H1 (cell line): ENCODE results near the gene ZSWIM7. TPM values are rescaled to one million over a fixed set of nuclear protein-coding genes. Genes with fewer than 3 reads are reported as not detected.

Experiments
- EZH2 ChIP-seq: fragments of 200-600 bp; sonication (generic); IDR thresholded peaks from 2 replicates; pipeline ENCODE4 v1.7.1; 2012; ENCODE audit warnings: low read depth, mild to moderate bottlenecking, moderate library complexity, low read length, inconsistent platforms; ENCODE audit not compliant: severe bottlenecking
- JUN ChIP-seq: IDR thresholded peaks from 2 replicates; pipeline ENCODE4 v1.6.1; 2011; ENCODE audit warnings: low read depth, mild to moderate bottlenecking, improper control_type of control experiment, low read length
- RFX5 ChIP-seq: IDR thresholded peaks from 2 replicates; pipeline ENCODE4 v1.6.1; 2011; ENCODE audit warnings: low read depth, low read length, improper control_type of control experiment, borderline replicate concordance
- SIN3A ChIP-seq, 2 experiments: IDR thresholded peaks in 1 of 2; conservative IDR thresholded peaks in 1 of 2; 2 replicates each; pipeline ENCODE4 v1.6.1; 2011 to 2012; ENCODE audit warnings: low read length in 2 of 2, improper control_type of control experiment in 1 of 2, low read depth in 1 of 2, mild to moderate bottlenecking in 1 of 2
- SP2 ChIP-seq: IDR thresholded peaks from 2 replicates; pipeline ENCODE4 v1.6.1; 2012; ENCODE audit warnings: mild to moderate bottlenecking, low read length, inconsistent platforms
- TAF1 ChIP-seq: IDR thresholded peaks from 2 replicates; pipeline ENCODE4 v1.6.1; 2011; ENCODE audit warnings: mild to moderate bottlenecking, low read depth, low read length
- TAF7 ChIP-seq: optimal IDR thresholded peaks from 2 replicates; pipeline ENCODE3; 2011; ENCODE audit warnings: low read depth, mild to moderate bottlenecking, inconsistent platforms, low read length, moderate library complexity, borderline replicate concordance
- TEAD4 ChIP-seq: IDR thresholded peaks from 2 replicates; pipeline ENCODE4 v1.6.1; 2012; ENCODE audit warnings: low read depth, low read length, inconsistent platforms, mixed read lengths
- polyA plus RNA-seq, 7 experiments: library from polyadenylated mRNA; depleted of rRNA in 3 of 7; stranded (reverse) in 5 of 7; unstranded in 2 of 7; fragments of >200 nt in 5 of 7; fragments of 200-250 nt in 2 of 7; gene quantifications; 1 replicate in 5 of 7; 2 replicates in 1 of 7; 4 replicates in 1 of 7; pipeline versions ENCODE4 v1.2.1 to v1.2.3, GENCODE V29; 2011 to 2013; ENCODE audit warnings: missing spikeins in 2 of 7, mixed read lengths in 2 of 7
- total RNA-seq: library from RNA; stranded (reverse); fragmentation: NEBNext Ultra II Directional; extraction: Animal tissue kit (Norgen Biotek cat#: 25700); gene quantifications from 2 replicates; pipeline ENCODE4 v1.2.1, GENCODE V29; 2021
- TF ChIP-seq, protein P1 (sequence below): fragments of 300-600 bp; sonication (generic); IDR thresholded peaks from 2 replicates; pipeline ENCODE4 v1.7.1; 2012; ENCODE audit warnings: low read length, moderate library complexity, mild to moderate bottlenecking, inconsistent platforms; ENCODE audit not compliant: insufficient replicate concordance
- TF ChIP-seq, protein P2 (sequence below): IDR thresholded peaks from 2 replicates; pipeline ENCODE4 v1.6.1; 2012; ENCODE audit warnings: low read length, inconsistent platforms

The ZSWIM7 gene
- total and polyA plus RNA-seq, 2 of the 8 experiments (the other 6 are each of a cell fraction or from before 2014, with no cell fraction given) = 39.3 to 57.7 TPM

DNA sequence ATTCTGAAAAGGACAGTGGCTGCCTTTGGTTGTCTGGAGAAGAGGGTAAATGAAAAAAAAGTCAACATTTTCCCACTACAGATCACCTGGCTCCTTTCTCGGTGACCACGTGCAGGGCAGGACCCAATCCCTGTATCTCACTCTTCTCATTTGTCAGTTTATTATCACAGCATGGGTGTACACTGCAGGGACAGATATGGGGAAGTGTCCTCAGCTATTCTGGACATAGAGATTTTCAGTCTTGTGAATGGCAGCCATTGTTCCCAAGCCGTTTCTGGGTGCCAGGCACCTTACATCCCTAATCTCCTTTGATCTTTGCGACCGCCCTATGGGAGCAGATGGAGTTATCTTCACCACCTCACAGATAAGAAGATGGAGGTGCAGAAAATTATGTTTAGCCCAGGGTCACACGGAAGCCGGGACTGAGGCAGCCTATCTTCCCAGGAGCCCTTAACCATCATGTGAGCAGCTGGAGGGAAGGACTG is 47.4 kb downstream of the ZSWIM7 start (continued):
- TF ChIP-seq, protein P1, sequence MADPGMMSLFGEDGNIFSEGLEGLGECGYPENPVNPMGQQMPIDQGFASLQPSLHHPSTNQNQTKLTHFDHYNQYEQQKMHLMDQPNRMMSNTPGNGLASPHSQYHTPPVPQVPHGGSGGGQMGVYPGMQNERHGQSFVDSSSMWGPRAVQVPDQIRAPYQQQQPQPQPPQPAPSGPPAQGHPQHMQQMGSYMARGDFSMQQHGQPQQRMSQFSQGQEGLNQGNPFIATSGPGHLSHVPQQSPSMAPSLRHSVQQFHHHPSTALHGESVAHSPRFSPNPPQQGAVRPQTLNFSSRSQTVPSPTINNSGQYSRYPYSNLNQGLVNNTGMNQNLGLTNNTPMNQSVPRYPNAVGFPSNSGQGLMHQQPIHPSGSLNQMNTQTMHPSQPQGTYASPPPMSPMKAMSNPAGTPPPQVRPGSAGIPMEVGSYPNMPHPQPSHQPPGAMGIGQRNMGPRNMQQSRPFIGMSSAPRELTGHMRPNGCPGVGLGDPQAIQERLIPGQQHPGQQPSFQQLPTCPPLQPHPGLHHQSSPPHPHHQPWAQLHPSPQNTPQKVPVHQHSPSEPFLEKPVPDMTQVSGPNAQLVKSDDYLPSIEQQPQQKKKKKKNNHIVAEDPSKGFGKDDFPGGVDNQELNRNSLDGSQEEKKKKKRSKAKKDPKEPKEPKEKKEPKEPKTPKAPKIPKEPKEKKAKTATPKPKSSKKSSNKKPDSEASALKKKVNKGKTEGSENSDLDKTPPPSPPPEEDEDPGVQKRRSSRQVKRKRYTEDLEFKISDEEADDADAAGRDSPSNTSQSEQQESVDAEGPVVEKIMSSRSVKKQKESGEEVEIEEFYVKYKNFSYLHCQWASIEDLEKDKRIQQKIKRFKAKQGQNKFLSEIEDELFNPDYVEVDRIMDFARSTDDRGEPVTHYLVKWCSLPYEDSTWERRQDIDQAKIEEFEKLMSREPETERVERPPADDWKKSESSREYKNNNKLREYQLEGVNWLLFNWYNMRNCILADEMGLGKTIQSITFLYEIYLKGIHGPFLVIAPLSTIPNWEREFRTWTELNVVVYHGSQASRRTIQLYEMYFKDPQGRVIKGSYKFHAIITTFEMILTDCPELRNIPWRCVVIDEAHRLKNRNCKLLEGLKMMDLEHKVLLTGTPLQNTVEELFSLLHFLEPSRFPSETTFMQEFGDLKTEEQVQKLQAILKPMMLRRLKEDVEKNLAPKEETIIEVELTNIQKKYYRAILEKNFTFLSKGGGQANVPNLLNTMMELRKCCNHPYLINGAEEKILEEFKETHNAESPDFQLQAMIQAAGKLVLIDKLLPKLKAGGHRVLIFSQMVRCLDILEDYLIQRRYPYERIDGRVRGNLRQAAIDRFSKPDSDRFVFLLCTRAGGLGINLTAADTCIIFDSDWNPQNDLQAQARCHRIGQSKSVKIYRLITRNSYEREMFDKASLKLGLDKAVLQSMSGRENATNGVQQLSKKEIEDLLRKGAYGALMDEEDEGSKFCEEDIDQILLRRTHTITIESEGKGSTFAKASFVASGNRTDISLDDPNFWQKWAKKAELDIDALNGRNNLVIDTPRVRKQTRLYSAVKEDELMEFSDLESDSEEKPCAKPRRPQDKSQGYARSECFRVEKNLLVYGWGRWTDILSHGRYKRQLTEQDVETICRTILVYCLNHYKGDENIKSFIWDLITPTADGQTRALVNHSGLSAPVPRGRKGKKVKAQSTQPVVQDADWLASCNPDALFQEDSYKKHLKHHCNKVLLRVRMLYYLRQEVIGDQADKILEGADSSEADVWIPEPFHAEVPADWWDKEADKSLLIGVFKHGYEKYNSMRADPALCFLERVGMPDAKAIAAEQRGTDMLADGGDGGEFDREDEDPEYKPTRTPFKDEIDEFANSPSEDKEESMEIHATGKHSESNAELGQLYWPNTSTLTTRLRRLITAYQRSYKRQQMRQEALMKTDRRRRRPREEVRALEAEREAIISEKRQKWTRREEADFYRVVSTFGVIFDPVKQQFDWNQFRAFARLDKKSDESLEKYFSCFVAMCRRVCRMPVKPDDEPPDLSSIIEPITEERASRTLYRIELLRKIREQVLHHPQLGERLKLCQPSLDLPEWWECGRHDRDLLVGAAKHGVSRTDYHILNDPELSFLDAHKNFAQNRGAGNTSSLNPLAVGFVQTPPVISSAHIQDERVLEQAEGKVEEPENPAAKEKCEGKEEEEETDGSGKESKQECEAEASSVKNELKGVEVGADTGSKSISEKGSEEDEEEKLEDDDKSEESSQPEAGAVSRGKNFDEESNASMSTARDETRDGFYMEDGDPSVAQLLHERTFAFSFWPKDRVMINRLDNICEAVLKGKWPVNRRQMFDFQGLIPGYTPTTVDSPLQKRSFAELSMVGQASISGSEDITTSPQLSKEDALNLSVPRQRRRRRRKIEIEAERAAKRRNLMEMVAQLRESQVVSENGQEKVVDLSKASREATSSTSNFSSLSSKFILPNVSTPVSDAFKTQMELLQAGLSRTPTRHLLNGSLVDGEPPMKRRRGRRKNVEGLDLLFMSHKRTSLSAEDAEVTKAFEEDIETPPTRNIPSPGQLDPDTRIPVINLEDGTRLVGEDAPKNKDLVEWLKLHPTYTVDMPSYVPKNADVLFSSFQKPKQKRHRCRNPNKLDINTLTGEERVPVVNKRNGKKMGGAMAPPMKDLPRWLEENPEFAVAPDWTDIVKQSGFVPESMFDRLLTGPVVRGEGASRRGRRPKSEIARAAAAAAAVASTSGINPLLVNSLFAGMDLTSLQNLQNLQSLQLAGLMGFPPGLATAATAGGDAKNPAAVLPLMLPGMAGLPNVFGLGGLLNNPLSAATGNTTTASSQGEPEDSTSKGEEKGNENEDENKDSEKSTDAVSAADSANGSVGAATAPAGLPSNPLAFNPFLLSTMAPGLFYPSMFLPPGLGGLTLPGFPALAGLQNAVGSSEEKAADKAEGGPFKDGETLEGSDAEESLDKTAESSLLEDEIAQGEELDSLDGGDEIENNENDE = no peak
- TF ChIP-seq, protein P2, sequence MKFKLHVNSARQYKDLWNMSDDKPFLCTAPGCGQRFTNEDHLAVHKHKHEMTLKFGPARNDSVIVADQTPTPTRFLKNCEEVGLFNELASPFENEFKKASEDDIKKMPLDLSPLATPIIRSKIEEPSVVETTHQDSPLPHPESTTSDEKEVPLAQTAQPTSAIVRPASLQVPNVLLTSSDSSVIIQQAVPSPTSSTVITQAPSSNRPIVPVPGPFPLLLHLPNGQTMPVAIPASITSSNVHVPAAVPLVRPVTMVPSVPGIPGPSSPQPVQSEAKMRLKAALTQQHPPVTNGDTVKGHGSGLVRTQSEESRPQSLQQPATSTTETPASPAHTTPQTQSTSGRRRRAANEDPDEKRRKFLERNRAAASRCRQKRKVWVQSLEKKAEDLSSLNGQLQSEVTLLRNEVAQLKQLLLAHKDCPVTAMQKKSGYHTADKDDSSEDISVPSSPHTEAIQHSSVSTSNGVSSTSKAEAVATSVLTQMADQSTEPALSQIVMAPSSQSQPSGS = no peak
- TF ChIP-seq TAF1 (no peak), TAF7 (no peak), EZH2 (no peak), TEAD4 (no peak), SP2 (no peak), SIN3A (conservative IDR thresholded peaks at IDR 0.05 in 1 of 2, IDR thresholded peaks at IDR 0.05 in 1 of 2; ENCODE audit: low read depth in 1 of 2, low read length in 2 of 2) (no peak), JUN (no peak), RFX5 (no peak)
